ENCODE results near the gene SLC29A2.

The SLC29A2 gene

GRCh38 chr11:66318600-66318970, 53.0 kb downstream of the SLC29A2 start:
- no peak overlapping the region for H3K4me3 ChIP-seq (ENCODE audit: low read depth, low read length)
- no peaks in the 10 kb centered on the region for H3K9me3 ChIP-seq (ENCODE audit: control insufficient read depth, insufficient read depth, low read depth, low read length)
- no peaks in the 10 kb centered on the region for H3K36me3 ChIP-seq (ENCODE audit: control insufficient read depth in 2 of 2, insufficient read depth in 1 of 2, low read length in 2 of 2)
- TF ChIP-seq ZNF518A (tag by site-specific recombination; conservative IDR thresholded peaks at IDR 0.05; ENCODE audit: low read depth) (no peak), ZNF521 (tag by site-specific recombination; IDR thresholded peaks at IDR 0.05) (no peak), ZNF223 (tag by site-specific recombination; IDR thresholded peaks at IDR 0.05) (no peak), ZNF423 (tag by site-specific recombination; IDR thresholded peaks at IDR 0.05) (no peak), MYNN (tag by site-specific recombination; IDR thresholded peaks at IDR 0.05; ENCODE audit: borderline replicate concordance) (no peak), ZNF366 (tag by site-specific recombination; conservative IDR thresholded peaks at IDR 0.05) (no peak), ZNF433 (tag by site-specific recombination; IDR thresholded peaks at IDR 0.05; ENCODE audit: low read depth) (no peak), ZBTB20 (tag by site-specific recombination; IDR thresholded peaks at IDR 0.05) (no peak), ZNF548 (tag by site-specific recombination; IDR thresholded peaks at IDR 0.05) (no peak), ZNF341 (tag by site-specific recombination; IDR thresholded peaks at IDR 0.05; ENCODE audit: low read depth) (no peak), ZNF473 (tag by site-specific recombination; IDR thresholded peaks at IDR 0.05) (no peak), ZFP3 (tag by site-specific recombination; IDR thresholded peaks at IDR 0.05; ENCODE audit: low read depth) (no peak), ZNF202 (tag by site-specific recombination; IDR thresholded peaks at IDR 0.05; ENCODE audit: borderline replicate concordance) (no peak), SETDB1 (IDR thresholded peaks at IDR 0.05; ENCODE audit: insufficient read length, low read length) (no peak), KLF8 (tag by site-specific recombination; IDR thresholded peaks at IDR 0.05) (no peak), ZNF274 (IDR thresholded peaks at IDR 0.05; ENCODE audit: low read length) (no peak), ZNF274 (tag by site-specific recombination; IDR thresholded peaks at IDR 0.05; ENCODE audit: borderline replicate concordance) (no peak), ZBTB7A (tag by site-specific recombination; IDR thresholded peaks at IDR 0.05; ENCODE audit: low read depth) (no peak)
- ChIA-PET POLR2A (no interaction called here), CTCF (no interaction called here)
- H3K4me1 ChIP-seq (ENCODE audit: control insufficient read depth, insufficient read depth, low read length) = no peaks in the 10 kb centered on the region
- H3K27ac ChIP-seq (ENCODE audit: extremely low read depth, low read depth, low read length) = no peak overlapping the region

DNA sequence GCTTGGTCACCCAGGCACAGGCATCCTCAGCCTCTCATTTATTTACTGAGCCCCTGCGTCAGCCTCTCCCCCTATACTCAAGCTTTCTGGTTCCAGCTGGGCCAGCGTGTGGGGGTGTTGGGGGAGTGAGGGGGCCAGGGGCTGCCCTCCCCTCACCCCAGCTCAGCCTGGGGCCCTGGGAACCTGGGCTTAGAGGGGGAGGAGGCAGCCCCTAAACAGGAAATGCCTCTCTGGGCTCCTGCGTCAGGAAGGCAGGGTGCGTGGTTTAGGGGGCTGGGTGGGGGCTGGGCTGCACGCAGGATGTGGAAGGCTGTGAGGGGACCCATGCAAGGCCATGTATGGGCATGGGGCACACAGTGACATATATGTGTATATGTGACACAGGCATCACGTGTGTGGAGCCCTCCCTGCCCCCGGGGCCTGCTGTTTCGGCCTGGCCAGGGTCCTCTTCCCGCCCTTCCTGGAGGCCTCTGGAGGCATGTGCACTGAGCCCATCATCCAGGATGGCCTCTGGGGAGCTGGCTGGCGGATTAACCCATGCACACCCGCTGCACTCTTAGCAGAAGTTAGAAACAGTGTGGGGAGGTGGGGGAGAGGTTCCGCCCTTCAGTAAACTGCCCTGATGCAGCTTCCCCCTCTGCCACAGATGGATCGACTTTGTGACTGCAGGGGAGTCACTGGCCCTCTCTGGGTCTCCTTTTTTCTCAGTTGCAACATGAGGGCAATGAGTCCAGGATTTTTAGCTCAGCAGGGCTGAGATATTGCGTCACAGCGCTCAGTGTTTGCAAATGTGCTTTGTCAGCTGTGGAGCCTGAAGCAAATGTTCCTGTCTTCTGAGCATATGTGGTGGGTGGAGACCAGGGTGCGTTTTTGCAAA, 53.6 kb downstream of the SLC29A2 start:
- Histone ChIP-seq H3K27ac (ENCODE audit: extremely low read depth, low read depth, low read length) (no peak overlapping the region), H3K9me3 (ENCODE audit: control insufficient read depth, insufficient read depth, low read depth, low read length) (no peaks in the 10 kb centered on the region), H3K36me3 (ENCODE audit: control insufficient read depth in 2 of 2, insufficient read depth in 1 of 2, low read length in 2 of 2) (no peaks in the 10 kb centered on the region), H3K4me3 (ENCODE audit: low read depth, low read length) (no peak overlapping the region), H3K4me1 (ENCODE audit: control insufficient read depth, insufficient read depth, low read length) (no peaks in the 10 kb centered on the region)
- TF ChIP-seq, protein P1, sequence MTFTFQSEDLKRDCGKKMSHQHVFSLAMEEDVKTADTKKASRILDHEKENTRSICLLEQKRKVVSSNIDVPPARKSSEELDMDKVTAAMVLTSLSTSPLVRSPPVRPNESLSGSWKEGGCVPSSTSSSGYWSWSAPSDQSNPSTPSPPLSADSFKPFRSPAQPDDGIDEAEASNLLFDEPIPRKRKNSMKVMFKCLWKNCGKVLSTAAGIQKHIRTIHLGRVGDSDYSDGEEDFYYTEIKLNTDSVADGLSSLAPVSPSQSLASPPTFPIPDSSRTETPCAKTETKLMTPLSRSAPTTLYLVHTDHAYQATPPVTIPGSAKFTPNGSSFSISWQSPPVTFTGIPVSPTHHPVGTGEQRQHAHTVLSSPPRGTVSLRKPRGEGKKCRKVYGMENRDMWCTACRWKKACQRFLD (tag by site-specific recombination; IDR thresholded peaks at IDR 0.05) = no peak
- CTCF ChIA-PET = no interaction called here
- POLR2A ChIA-PET = interaction anchor here (1.2 kb wide), 1 partner anchor 18 kb away, joined by 3 read pairs; the partner anchor contains the start of gene RIN1

Data from HEK293 (cell line).